ENCODE data around the gene LBHD2.

The LBHD2 gene

DNA sequence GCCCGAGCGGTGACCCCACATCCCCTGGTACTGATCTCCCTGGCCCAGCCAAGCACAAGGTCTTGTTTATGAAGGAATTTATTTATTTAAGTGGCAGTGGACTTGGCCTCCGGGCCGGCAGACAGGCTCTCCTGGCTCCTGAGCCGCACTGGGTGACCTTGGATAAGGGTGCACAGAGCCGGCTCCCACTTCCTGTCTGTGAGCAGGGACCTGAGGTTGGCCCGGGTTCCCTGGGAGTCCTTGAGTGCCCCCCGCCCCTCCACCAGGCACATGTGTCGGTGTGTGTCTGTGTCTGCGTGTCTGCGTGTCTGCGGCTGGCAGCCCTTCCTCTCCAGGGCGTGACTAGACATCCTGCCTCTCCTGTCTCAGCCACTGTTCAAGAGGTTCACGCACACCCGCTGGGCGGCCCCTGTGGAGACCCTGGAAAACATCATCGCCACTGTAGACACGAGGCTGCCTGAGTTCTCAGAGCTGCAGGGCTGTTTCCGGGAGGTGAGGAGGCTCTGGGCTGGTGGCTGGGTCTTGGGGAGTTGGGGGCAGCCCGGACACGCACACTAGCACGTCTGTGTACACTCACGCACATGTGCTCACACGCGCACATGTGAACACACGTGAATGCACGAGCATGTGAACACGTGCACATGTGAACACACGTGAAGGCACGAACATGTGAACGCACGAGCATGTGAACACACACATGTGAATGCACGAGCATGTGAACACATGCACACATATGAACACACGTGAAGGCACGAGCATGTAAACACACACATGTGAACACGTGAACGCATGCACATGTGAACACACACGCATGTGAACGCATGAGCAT is 48.6 kb downstream of the LBHD2 start:
- no peak for DNase-seq (ENCODE audit: low read depth)

GRCh38 chr14:103133210-103134140 is 49.5 kb downstream of the LBHD2 start:
- no peak for DNase-seq (ENCODE audit: low read depth)

DNA sequence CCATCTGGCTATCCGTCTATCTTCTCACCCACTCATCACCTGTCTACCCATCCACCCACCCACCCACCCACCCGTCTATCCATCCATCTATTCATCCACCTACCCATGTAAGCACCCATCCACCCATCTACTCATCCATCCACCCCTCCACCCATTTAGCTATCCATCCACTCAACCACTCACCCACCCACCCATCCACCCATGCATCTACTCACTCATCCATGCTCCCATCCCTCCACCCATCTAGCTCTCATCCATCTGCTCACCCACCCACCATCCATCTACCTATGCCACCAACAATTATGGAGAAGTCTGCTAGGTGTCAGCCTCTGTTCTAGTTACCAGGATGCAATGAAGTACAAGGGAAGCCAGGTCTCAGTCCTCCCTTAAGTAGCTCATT is 50.4 kb downstream of the LBHD2 start:
- DNase-seq (ENCODE audit: low read depth) = no peak

- no peak for DNase-seq (ENCODE audit: low read depth)
Measured at GRCh38 chr14:103134919-103135318, 50.9 kb downstream of the LBHD2 start.

DNA sequence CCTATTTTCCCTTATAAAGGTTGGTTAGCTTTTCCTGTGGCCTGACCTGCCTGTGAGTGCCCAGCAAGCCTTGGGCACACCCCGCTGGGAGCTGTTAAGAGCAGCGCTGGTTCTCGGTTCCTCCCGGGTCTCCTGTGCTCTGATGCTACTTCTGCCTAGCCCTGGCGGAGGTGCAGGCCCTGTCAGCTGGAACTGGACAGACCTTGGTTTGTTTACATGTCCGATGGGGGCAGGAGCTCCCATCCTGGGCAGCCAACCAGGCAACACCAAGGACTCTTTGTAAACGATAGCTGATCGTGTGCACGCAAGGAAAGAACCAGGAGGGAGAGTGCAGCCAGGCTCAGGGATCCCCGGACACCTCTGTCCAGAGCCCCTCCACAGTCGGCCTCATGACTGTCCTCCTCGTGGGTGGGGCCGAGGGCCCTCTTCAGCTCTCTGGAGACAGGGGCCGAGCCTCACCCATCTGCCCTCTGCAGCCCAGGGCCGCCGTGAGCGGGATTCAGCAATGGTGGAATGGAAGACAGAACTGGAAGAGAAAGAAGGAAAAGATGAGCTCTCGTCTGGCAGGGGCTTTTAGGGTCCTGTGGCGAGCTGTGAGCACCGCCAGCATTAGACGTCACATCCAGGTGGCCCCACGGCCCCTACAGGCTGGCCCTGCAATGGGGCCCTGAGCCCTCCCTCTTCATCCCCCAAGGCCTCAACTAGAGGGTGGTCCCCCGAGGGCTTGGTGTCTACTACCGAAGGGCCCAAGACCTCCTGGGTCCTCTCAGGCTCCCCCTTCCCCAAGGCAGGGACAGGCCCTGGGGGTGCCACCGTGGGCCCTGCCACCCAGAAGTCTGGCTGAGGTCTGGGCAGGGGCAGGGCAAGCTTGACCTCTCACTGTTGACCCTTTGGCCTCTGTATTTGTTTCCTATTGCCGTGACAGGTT is 51.6 kb downstream of the LBHD2 start:
- no peak for DNase-seq (ENCODE audit: low read depth)

DNA sequence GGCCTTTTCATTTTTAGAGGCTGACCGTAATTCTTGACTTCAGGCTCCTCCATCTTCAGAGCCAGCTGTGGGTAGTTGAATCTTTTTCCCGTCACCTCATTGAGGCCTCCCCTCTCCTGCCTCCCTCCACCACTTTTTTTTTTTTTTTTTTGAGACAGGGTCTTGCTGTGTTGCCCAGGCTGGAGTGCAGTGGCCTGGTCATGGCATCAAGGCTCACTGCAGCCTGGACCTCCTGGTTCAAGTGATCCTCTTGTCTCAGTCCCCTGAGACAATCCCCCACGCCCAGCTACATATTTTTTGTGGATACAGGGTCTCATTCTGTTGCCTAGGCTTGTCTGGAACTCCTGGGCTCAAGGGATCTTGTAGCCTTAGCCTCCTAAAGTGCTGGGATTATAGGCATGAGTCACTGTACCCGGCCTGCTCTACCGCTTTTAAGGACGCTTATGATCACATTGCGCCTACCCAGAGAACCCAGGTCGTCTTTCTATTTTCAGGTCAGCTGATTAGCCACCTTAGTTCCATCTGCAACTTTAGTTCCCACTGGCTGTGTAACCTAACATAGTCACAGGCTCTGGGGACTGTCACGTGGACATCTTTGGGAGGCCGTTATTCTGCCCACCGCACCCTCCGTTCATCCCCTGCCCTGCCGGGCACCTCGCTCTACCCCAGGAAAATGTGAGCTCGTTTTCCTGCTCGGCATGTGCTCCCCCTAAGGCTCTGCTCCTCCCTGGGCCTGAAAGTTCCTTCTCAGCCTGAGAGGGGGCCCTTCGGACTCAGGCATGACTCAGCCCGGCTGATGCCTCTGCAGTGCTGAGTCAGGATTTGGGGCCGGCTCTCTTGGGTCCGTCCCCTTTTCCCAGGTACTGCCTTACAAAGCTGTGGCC is 52.6 kb downstream of the LBHD2 start:
- no peak for DNase-seq (ENCODE audit: low read depth)

DNA sequence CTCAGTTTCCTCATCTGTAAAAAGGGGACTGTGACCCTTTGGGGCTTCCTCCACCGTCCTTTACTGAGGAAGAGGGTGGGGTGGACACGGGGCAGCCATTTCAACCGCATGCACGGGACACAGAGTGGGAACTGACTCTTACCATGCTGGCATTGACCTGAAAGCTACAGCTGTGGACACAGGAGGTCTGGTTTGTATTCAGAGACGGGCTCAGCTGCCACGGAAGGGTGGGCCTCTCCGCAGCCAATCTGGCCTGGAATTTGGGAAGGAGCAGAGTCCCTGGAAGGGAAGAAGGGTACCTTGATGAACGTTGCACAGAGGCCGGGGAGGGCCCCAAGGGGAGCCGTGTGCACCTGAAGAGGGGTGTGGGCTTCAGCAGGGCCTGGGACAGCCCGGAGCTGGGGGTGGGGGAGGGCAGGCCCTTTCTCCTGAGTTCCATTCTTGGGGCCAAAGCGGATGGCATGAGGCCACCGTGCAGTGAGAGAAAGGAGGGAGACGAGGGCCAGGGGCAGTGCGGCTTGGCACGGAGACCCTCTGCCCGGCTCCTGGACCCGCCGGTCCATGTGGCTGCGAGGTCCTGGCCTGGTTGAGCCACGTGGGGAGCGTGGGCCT is 53.8 kb downstream of the LBHD2 start:
- no peak for DNase-seq (ENCODE audit: low read depth)

- DNase-seq (ENCODE audit: low read depth) = no peak
Measured at GRCh38 chr14:103138301-103139131, 54.5 kb downstream of the LBHD2 start.

GRCh38 chr14:103139132-103140025 is 55.4 kb downstream of the LBHD2 start:
- DNase-seq (ENCODE audit: low read depth) = no peak
